ENCODE measurements around the gene ASCL5. TPM values are rescaled to one million over a fixed set of nuclear protein-coding genes. Genes with fewer than 3 reads are reported as not detected.

Gene ASCL5
- total RNA-seq, 1 experiment from 2014 or later, result 0.15 TPM

- no CpG with 5 or more reads among the region's 10 CpGs for whole genome bisulfite sequencing (ENCODE audit: extremely low coverage, insufficient read length, low lambda C conversion rate)
These were observed 61.3 kb downstream of the ASCL5 start for GRCh38 chr1:201065686-201066085.

More at GRCh38 chr1:201065686-201066085, 61.3 kb downstream of the ASCL5 start:
- no peak overlapping the region for H4K91ac ChIP-seq (ENCODE audit: insufficient read length, low read depth, low read length)
- Mint-ChIP-seq H3K4me1 (peaks cover 9 to 28% of the 10 kb centered on the region in 2 experiments), H3K27me3 (ENCODE audit: low read depth) (peaks cover 4% of the 10 kb centered on the region), H3K36me3 (ENCODE audit: insufficient read depth in 1 of 3, low read depth in 3 of 3) (no peaks in the 10 kb centered on the region), H3K4me3 (no peak overlapping the region), H3K27ac (no peak overlapping the region), H3K9me3 (no peaks in the 10 kb centered on the region)
- H3K27me3 ChIP-seq (ENCODE audit: insufficient read depth, low read length), result no peaks in the 10 kb centered on the region
- no peak overlapping the region for H2BK15ac ChIP-seq (ENCODE audit: low read depth, low read length)
- no peak overlapping the region for H3K27ac ChIP-seq (ENCODE audit: insufficient read length, low read depth, low read length)
- no peak for TF ChIP-seq CTCF (conservative IDR thresholded peaks at IDR 0.05)
- H2AK5ac ChIP-seq (ENCODE audit: insufficient read length, low read length), result no peak overlapping the region
- no peak overlapping the region for H3K4ac ChIP-seq (ENCODE audit: low read depth, low read length)
- H3K23ac ChIP-seq (ENCODE audit: insufficient read length, low read depth, low read length), result no peak overlapping the region
- H3K18ac ChIP-seq (ENCODE audit: insufficient read length, low read depth, low read length), result no peak overlapping the region
- no peaks in the 10 kb centered on the region for H3K4me1 ChIP-seq (ENCODE audit: insufficient read depth, low read length)
- H3K4me2 ChIP-seq (ENCODE audit: insufficient read depth, insufficient read length, low read length), result no peak overlapping the region
- H2BK5ac ChIP-seq (ENCODE audit: insufficient read length, low read length), result no peak overlapping the region
- no peak overlapping the region for H4K8ac ChIP-seq (replicated peaks; ENCODE audit: insufficient read length, low read depth, low read length)
- H4K20me1 ChIP-seq (ENCODE audit: control insufficient read depth, insufficient read depth, insufficient read length), result no peaks in the 10 kb centered on the region
- no peaks in the 10 kb centered on the region for H3K9me3 ChIP-seq (ENCODE audit: control insufficient read depth, low read depth, low read length)
- no peak overlapping the region for H3T11ph ChIP-seq (ENCODE audit: low read length)
- H2BK12ac ChIP-seq (ENCODE audit: insufficient read length, low read depth, low read length), result no peak overlapping the region
- H2BK20ac ChIP-seq (ENCODE audit: low read depth, low read length, poor library complexity, severe bottlenecking), result no peak overlapping the region
- H2AFZ ChIP-seq (ENCODE audit: low read length), result no peak overlapping the region
- no peak overlapping the region for H4K5ac ChIP-seq (ENCODE audit: insufficient read length, low read depth, low read length)
- no peak overlapping the region; the same call in 1 of the 2 replicates for H3K14ac ChIP-seq (ENCODE audit: insufficient read depth, low read length)
- H3K79me2 ChIP-seq (ENCODE audit: insufficient read depth, low read length), result no peaks in the 10 kb centered on the region
- H3K9ac ChIP-seq (ENCODE audit: extremely low read depth, insufficient read length, low read length), result no peak overlapping the region
- no peak for DNase-seq
- H3K23me2 ChIP-seq (ENCODE audit: insufficient read length, low read depth, low read length, poor library complexity, severe bottlenecking), result no peaks in the 10 kb centered on the region
- no peak overlapping the region for H2BK120ac ChIP-seq (ENCODE audit: low read depth, low read length, poor library complexity, severe bottlenecking)
- no peaks in the 10 kb centered on the region for H3K79me1 ChIP-seq (ENCODE audit: insufficient read depth, low read depth, low read length, poor library complexity, severe bottlenecking)
- no peak overlapping the region for H3K56ac ChIP-seq (ENCODE audit: insufficient read length, low read depth, low read length)
